ENCODE results near the gene USP38.
"Not testable (repeated sequence)": the region's sequence is repeated elsewhere in the genome, so short reads cannot be mapped to it uniquely, and the experiment has no call there.

USP38 gene

GRCh38 chr4:143224255-143224654 is 39.5 kb downstream of the USP38 start:
- no peak for DNase-seq

GRCh38 chr4:143225167-143225566 is 40.5 kb downstream of the USP38 start:
- DNase-seq = no peak

GRCh38 chr4:143230683-143231082 is 46.0 kb downstream of the USP38 start:
- no peak for DNase-seq

- DNase-seq = no peak
These were observed 47.6 kb downstream of the USP38 start for GRCh38 chr4:143232277-143232676.

GRCh38 chr4:143234153-143234552 is 49.4 kb downstream of the USP38 start:
- no peak for DNase-seq

GRCh38 chr4:143237195-143237594 is 52.5 kb downstream of the USP38 start:
- not testable (repeated sequence) for DNase-seq

- no peak for DNase-seq
These were observed 56.4 kb downstream of the USP38 start for GRCh38 chr4:143240939-143241679.

- no peak for DNase-seq
These were observed 57.2 kb downstream of the USP38 start for GRCh38 chr4:143241892-143242291.

- no peak for DNase-seq
These were observed 58.3 kb downstream of the USP38 start for GRCh38 chr4:143243041-143243440.

- no peak for DNase-seq
These were observed 62.3 kb downstream of the USP38 start for GRCh38 chr4:143246977-143247376.

GRCh38 chr4:143247866-143248265 is 63.1 kb downstream of the USP38 start:
- no peak for DNase-seq

- no peak for DNase-seq
These were observed 64.1 kb downstream of the USP38 start for GRCh38 chr4:143248827-143249226.

GRCh38 chr4:143250617-143251016 is 65.9 kb downstream of the USP38 start:
- DNase-seq = no peak

- no peak for DNase-seq
These were observed 66.6 kb downstream of the USP38 start for GRCh38 chr4:143251348-143251747.

- no peak for DNase-seq
These were observed 67.1 kb downstream of the USP38 start for GRCh38 chr4:143251779-143252178.

- no peak for DNase-seq
These were observed 67.8 kb downstream of the USP38 start for GRCh38 chr4:143252478-143252877.

GRCh38 chr4:143253166-143253565 is 68.4 kb downstream of the USP38 start:
- DNase-seq = no peak

- no peak for DNase-seq
These were observed 69.9 kb downstream of the USP38 start for GRCh38 chr4:143254491-143255226.

GRCh38 chr4:143256456-143256855 is 71.7 kb downstream of the USP38 start:
- DNase-seq = no peak

- DNase-seq = no peak
These were observed 72.6 kb downstream of the USP38 start for GRCh38 chr4:143257356-143257755.

- no peak for DNase-seq
These were observed 76.0 kb downstream of the USP38 start for GRCh38 chr4:143260750-143261149.

GRCh38 chr4:143262838-143263237 is 78.1 kb downstream of the USP38 start:
- no peak for DNase-seq

- not testable (repeated sequence) for DNase-seq
These were observed 83.0 kb downstream of the USP38 start for GRCh38 chr4:143267690-143268089.

GRCh38 chr4:143270256-143270838 is 85.6 kb downstream of the USP38 start:
- no peak for DNase-seq

Measured in NCI-H1694 treated with DMSO at 0.1 percent for 48 hours (cell line).